Prostate gland (tissue), 2 donors: Measurements from ENCODE around the gene DENND4C. TPM values are rescaled to one million over a fixed set of nuclear protein-coding genes. Genes with fewer than 3 reads are reported as not detected.
"Not testable (repeated sequence)": the region's sequence is repeated elsewhere in the genome, so short reads cannot be mapped to it uniquely, and the experiment has no call there.

ENCODE experiments used
- DNase-seq: peaks from one replicate; pipeline ENCODE4 v3.0.0-alpha.2; 2019; ENCODE audit warnings: low spot score
- H3K27ac ChIP-seq, 2 donors: fragments of 200-600 bp; sonication (generic); 2 replicates each; pipeline ENCODE4 v1.5.1; 2017 to 2019
- H3K27me3 ChIP-seq: fragments of 200-600 bp; sonication (generic); replicated peaks from 2 replicates; pipeline ENCODE4 v1.5.1; 2019; ENCODE audit not compliant: insufficient read depth
- H3K36me3 ChIP-seq, 2 donors: fragments of 200-600 bp; sonication (generic); 1 replicate in 1 of 2; 2 replicates in 1 of 2; pipeline versions ENCODE4 v1.5.1 to v1.8.1; 2017 to 2019
- H3K4me1 ChIP-seq: fragments of 200-600 bp; sonication (generic); replicated peaks from 2 replicates; pipeline ENCODE4 v1.5.1; 2019
- H3K4me3 ChIP-seq, 2 donors: fragments of 200-600 bp; sonication (generic); 2 replicates each; pipeline ENCODE4 v1.5.1; 2017 to 2019
- H3K9me3 ChIP-seq: fragments of 200-600 bp; sonication (generic); 2 replicates; pipeline ENCODE4 v1.5.1; 2017
- POLR2A ChIP-seq: fragments of 450-650 bp; IDR thresholded peaks from one replicate; pipeline ENCODE4 v1.6.1; 2016; ENCODE audit warnings: antibody characterized with exemption, mild to moderate bottlenecking
- POLR2AphosphoS5 ChIP-seq: sonication (generic); formaldehyde crosslinking; IDR thresholded peaks from one replicate; pipeline ENCODE4 v1.6.1; 2017; ENCODE audit warnings: antibody characterized with exemption
- WGBS: methylation state at CpG from one replicate; pipeline ENCODE4 v1.1.5; 2018; 5-methylcytosine and 5-hydroxymethylcytosine counted together
- intact Hi-C: fragments of 100-400 bp; cut with DNase I; formaldehyde crosslinking; loops from one replicate; pipeline ENCODE4 v1.14.2; 2022
- total RNA-seq, 2 donors: library from RNA; depleted of rRNA; stranded (reverse); fragments of >200 nt; gene quantifications; one replicate each; pipeline ENCODE4 v1.1.0, GENCODE V29; 2016
- TF ChIP-seq, protein P1 (sequence below), 4 experiments: fragments of 200-600 bp in 2 of 4; fragments of 450-650 bp in 2 of 4; sonication (generic) in 2 of 4; IDR thresholded peaks; 1 replicate in 3 of 4; 2 replicates in 1 of 4; pipeline ENCODE4 v1.5.1; 2016 to 2019; ENCODE audit warnings: antibody characterized with exemption in 4 of 4, mild to moderate bottlenecking in 2 of 4, moderate library complexity in 2 of 4

DENND4C gene
- total RNA-seq, 2 donors from 2014 or later = 71.4 to 104 TPM

DNA sequence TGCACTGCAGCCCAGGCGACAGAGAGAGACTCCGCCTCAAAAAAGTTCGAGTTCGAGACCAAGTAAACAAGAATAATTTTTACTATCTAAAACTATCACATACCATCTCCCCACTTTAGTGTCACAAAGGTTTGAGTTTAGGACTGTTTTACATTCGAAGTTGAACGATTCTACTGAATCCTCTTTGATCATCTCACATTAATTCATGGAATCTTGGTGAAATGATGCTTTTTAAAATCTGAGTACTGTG lies 150.3 kb downstream of the DENND4C start:
- Histone ChIP-seq H3K9me3 (no peaks in the 10 kb centered on the region), H3K4me3 (peak overlapping the region; percentile 52 to 85), H3K36me3 (peaks cover 0 to 2% of the 10 kb centered on the region in 2 donors), H3K4me1 (peaks cover 4% of the 10 kb centered on the region), H3K27ac (peak overlapping the region; percentile 95), H3K27me3 (no peaks in the 10 kb centered on the region)
- no peak for DNase-seq
- WGBS = 30% methylated on average over 6 of the region's 6 CpGs
- intact Hi-C loops = loop anchor here (5.0 kb wide), 2 partner anchors 148 to 278 kb away; partner anchors contain the start of genes DENND4C and HAUS6
- TF ChIP-seq POLR2A (no peak), POLR2AphosphoS5 (no peak)
- TF ChIP-seq, protein P1, sequence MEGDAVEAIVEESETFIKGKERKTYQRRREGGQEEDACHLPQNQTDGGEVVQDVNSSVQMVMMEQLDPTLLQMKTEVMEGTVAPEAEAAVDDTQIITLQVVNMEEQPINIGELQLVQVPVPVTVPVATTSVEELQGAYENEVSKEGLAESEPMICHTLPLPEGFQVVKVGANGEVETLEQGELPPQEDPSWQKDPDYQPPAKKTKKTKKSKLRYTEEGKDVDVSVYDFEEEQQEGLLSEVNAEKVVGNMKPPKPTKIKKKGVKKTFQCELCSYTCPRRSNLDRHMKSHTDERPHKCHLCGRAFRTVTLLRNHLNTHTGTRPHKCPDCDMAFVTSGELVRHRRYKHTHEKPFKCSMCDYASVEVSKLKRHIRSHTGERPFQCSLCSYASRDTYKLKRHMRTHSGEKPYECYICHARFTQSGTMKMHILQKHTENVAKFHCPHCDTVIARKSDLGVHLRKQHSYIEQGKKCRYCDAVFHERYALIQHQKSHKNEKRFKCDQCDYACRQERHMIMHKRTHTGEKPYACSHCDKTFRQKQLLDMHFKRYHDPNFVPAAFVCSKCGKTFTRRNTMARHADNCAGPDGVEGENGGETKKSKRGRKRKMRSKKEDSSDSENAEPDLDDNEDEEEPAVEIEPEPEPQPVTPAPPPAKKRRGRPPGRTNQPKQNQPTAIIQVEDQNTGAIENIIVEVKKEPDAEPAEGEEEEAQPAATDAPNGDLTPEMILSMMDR (IDR thresholded peaks at IDR 0.05) = no peak

DNA sequence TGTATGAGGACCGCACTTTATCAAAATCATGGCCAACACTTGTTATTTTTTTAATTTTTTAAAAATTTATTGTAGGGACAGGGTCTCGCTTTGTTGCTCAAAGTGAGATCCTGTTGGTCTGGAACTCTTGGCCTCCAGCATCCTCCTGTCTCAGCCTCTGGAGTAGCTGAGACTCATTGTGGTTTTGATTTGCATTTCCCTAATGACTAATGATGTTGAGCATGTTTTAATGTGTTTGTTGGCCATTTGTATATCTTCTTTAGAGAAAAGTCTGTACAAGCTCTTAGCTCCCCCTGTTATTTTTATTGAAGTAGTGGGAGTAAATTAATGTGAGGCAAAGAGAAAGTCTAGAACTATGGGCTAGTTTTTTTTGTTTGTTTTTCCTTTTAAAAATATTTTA lies 151.2 kb downstream of the DENND4C start:
- H3K27ac ChIP-seq = peak overlapping the region in 1 of 2 donors; percentile 95
- no peak for DNase-seq
- no peaks in the 10 kb centered on the region for H3K36me3 ChIP-seq
- no peak overlapping the region for H3K4me3 ChIP-seq
- WGBS = 89% methylated on average over 2 of the region's 2 CpGs
- H3K27me3 ChIP-seq = no peaks in the 10 kb centered on the region
- intact Hi-C loops = loop anchor here (5.0 kb wide), 2 partner anchors 149 to 279 kb away; partner anchors contain the start of genes DENND4C and HAUS6
- H3K9me3 ChIP-seq = no peaks in the 10 kb centered on the region
- no peak for TF ChIP-seq POLR2A
- TF ChIP-seq, protein P1 (IDR thresholded peaks at IDR 0.05) = no peak
- TF ChIP-seq POLR2AphosphoS5 = no peak
- peaks cover 4% of the 10 kb centered on the region for H3K4me1 ChIP-seq

DNA sequence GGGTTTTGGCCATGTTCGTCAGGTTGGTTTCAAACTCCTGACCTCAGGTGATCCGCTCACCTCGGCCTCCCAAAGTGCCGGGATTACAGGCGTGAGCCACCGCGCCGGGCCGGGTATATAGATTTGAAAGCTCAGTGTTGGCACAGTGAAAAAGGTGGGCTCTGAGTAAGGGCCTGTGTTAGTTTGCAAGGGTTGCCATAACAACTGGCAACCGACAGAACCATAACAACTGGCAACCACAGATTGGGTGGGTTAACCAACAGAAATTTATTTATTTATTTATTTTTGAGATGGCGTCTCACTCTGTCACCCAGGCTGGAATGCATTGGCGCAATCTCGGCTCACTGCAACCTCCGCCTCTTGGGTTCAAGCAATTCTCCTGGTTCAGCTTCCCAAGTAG lies 154.7 kb downstream of the DENND4C start:
- H3K27me3 ChIP-seq, H3K9me3 ChIP-seq, H3K4me1 ChIP-seq, DNase-seq, H3K36me3 ChIP-seq, intact Hi-C loops, H3K4me3 ChIP-seq, H3K27ac ChIP-seq: not testable (repeated sequence)
- WGBS = 96% methylated on average over 14 of the region's 14 CpGs

DNA sequence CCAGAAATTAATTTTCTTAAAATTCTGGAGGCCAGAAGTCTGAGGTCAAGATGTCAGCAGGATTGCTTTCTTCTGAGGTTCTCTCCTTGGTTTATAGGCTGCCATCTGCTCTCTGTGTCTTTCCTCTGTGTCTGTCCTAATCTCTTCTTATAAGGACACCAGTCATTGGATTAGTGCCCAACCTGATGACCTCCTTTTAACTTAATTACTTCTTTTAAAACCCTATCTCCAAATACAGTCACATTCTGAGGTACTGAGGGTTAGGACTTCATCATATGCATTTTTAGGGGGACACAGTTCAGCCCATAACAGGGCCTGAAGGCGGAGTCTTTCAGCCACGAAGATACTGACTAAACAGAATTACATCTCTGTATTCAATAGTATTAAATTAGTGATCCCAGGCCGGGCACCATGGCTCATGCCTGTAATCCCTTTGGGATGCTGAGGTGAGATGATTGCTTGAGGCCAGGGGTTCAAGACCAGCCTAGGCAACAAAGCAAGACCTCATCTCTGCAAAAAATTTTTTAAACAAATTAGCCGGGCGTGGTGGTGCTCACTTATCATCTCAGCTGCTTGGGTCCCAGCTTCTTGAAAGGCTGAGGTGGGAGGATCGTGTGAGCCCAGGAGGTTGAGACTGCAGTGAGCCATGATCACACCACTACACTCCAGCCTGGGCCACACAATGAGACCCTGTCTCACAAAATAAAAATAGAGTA lies 155.5 kb downstream of the DENND4C start:
- TF ChIP-seq POLR2A = no peak
- TF ChIP-seq, protein P1 (IDR thresholded peaks at IDR 0.05) = no peak
- no peak for TF ChIP-seq POLR2AphosphoS5
- Histone ChIP-seq H3K9me3 (no peaks in the 10 kb centered on the region), H3K27me3 (no peaks in the 10 kb centered on the region), H3K4me1 (peaks cover 4% of the 10 kb centered on the region), H3K27ac (no peak overlapping the region), H3K36me3 (no peaks in the 10 kb centered on the region), H3K4me3 (no peak overlapping the region)
- 90% methylated on average over 6 of the region's 6 CpGs for WGBS
- intact Hi-C loops = no loop called here
- no peak for DNase-seq

DNA sequence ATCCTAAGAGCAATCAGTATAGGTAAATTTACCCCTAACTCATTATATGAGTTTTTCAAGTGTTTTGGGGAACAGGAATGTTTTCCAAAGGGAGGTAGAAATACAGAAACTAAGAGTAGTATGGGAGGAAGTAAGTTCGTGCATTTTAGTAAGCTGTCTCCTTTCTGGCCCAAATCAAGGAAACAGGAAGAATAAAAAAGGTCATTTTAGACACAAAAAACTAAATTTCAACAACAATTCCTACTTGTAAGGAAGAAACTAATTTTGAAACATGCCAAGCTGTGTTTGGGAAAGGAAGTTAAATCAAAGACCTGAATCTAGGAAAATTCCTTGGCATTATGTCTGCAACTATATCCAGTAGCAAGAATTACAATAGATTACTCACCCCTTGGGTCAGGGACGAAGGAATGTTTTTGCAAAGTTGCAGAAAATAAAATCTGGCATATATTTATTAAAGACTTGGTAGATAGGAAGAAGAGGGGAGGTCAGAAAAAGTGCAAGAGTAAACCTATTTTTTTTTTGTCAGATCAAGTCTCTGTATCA lies 156.1 kb downstream of the DENND4C start:
- peaks cover 2% of the 10 kb centered on the region for H3K4me1 ChIP-seq
- 74% methylated on average over 2 of the region's 2 CpGs for WGBS
- no peaks in the 10 kb centered on the region for H3K27me3 ChIP-seq
- no peak for TF ChIP-seq POLR2AphosphoS5
- TF ChIP-seq, protein P1 (IDR thresholded peaks at IDR 0.05) = no peak
- no peak for TF ChIP-seq POLR2A
- H3K27ac ChIP-seq = no peak overlapping the region
- intact Hi-C loops = no loop called here
- H3K9me3 ChIP-seq = no peaks in the 10 kb centered on the region
- DNase-seq = no peak
- no peaks in the 10 kb centered on the region for H3K36me3 ChIP-seq
- no peak overlapping the region for H3K4me3 ChIP-seq
